SK-N-MC (cell line): ENCODE data around the gene CHRNA4.

Source experiments
- EZH2 ChIP-seq: fragments of 200-600 bp; sonication (generic); IDR thresholded peaks from one replicate; pipeline ENCODE4 v1.6.1; 2017; ENCODE audit warnings: antibody characterized with exemption
- POLR2AphosphoS5 ChIP-seq: IDR thresholded peaks from 2 replicates; pipeline ENCODE4 v1.6.1; 2012; ENCODE audit warnings: mild to moderate bottlenecking, low read depth, low read length, borderline replicate concordance

- TF ChIP-seq POLR2AphosphoS5: no peak
- TF ChIP-seq EZH2: no peak
These were observed 41.7 kb downstream of the CHRNA4 start for GRCh38 chr20:63319164-63320040.
